Activated CD8-positive, alpha-beta memory T cell treated with anti-CD3 and anti-CD28 coated beads for 4 hours (primary cell): ENCODE results near the gene PLXNB2.

Experiments
- DNase-seq, 2 donors: peaks; one replicate each; pipeline ENCODE4 v3.0.0-alpha.2; 2020; ENCODE audit warnings: low read depth in 2 of 2

Gene PLXNB2

DNA sequence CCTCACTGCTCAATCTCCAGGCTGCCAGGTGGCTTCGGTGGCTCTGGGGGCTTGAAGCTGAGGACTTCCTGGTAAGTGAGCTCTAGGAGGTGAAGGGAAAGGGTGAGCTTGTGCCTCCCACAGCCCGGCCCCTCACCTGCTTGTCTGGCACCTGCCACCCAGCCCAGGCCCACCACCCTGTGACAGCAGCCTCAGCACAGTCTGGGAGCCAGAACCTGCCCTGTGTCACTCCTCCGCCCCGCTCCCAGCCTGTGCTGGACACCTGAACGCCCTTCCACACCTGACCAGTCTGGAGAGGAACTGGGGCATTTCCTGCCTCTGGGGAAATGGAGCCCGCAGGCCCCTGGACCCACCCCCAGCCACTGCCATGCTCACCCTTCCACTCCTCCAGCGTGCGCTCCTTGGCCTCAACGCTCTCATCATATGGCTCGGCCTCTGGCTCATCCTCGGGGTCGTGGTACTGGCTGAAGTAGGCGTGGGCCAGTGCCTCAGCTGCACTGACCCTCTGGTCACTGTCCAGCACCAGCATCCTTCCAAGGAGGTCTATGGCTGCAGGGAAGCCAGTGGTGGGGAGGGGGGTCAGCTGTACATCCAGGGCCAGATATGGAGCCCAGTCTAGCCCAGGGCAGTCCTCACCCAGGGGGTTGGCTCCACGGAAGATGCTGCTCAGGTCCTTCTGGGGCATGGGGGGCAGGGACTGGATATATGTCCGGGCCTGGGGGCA lies 42.3 kb downstream of the PLXNB2 start:
- no peak for DNase-seq

DNA sequence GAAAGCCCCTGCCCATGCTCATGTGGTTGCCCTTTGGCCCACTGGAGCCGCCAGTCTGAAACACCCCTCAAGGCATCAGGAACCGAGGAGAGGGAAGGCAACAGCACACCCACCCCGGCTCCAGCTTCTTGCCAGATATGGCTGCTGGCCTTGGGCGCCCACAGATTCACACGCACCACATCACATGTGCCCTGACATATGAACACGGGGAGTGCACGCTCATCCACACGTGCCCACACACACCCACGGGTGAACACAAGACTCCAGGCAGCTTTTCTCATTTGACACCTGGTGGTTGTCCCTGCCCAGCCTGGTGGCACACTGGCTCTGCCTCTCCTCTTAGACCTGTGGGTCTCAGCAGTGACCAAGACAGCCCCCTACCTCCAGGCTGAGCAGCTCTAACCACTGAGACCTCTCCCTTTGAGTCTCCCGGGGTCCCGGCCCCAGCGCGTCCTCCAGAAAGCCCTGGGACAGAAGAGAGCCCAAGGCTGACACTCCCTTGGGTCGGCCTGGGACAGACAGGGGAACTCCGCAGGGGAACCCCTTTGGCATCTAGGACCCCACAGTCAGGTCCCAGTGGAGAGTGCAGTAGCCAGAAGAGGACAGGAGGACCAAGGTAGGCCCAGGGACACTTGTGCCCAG lies 43.2 kb downstream of the PLXNB2 start:
- DNase-seq = no peak

DNA sequence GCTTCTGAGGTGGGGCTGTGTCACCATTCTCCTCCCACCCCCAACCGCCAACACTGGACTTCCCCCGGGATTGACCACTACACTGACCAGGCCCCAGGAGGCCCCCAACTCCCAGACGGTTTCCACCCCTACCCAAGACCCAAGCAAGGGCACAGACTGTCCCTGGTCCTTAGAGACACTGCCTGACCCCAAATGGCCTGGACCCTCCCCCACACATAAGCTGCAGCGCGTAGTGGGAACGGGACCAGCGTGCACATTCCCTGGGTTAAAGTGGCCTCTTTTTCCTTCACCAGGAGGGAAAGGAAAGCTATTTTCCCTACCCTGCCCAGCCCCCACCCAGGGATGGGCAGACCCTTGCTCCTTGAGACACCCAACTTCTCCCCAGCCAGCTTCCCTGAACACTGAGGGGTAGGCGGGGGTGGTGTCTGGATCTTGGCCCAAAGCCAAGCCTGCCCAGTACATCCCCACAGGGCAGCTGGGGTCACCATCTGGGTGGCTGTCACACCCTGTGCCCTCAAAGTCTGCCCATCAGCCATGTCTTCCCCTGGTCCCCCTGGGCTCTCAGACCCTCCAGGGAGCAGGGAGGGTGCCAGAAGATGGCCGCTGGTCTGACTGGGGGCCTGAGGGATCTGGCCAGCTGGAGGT lies 44.4 kb downstream of the PLXNB2 start:
- DNase-seq = no peak

DNA sequence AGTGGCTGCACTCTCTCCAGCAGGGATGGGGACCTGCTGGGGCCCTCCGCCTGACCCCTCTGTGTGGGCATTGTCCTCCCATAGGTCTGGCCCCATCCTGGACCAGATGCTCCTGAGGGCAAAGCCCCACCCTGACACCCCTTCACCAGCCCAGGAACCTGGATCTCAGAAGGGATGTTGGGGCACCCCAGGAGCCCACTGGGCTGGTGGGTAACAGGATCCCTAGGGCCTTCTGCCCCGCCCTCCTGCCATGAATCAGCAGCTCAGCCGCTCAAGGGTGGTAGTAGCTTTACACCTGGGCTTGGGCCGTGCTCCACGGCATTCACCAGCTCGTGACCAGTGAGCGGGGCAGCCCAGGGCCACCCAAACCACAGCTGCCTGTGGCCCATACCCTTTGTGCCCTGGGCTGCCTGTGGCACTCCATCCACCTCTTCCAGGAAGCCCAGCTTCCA lies 45.0 kb downstream of the PLXNB2 start:
- DNase-seq = no peak

GRCh38 chr22:50261615-50262459 lies 45.6 kb downstream of the PLXNB2 start, which contains the start of gene MAPK12:
Gene MAPK12, minus strand, starts transcription at chr22:50261683. Its CDS starts 174 bp downstream, at chr22:50261509.
- no peak for DNase-seq

DNA sequence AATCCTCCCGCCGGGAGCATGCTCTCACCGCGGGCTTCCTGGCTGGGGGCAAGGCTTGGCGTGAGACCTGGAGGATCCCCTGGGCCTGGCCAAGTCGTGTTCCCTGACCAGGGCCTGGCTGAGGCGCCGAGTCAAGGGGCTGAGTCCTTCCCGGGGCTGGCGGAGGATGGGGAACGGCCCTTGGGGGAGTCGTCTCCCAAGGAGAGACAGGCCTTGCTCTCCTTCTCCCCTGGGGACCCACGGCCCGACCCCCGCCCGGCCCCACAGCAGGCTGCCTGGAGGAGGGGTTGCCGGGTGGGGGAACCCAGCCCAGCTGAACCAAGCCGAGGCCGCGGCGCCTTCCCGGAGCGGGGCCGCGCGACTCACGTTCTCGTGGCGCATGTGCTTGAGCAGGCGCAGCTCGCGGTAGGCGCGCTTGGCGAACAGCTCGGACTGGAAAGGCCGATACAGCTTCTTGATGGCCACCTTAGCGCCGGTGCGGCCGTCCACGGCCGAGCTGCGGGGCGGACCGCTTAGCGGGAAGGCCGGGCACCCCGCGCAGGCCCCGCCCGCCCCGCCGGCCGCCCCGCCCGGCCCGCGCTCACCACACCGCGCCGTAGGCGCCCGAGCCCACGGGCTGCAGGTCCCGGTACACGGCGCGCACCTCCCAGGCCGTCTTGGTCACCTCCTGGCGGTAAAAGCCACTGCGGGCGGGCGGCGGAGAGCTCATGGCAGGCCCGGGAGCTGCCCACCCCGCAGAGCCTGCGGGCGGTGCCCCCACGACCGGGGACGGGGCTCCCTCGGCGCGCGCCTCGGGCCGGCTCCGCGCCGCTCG lies 46.4 kb downstream of the PLXNB2 start:
- DNase-seq = no peak

DNA sequence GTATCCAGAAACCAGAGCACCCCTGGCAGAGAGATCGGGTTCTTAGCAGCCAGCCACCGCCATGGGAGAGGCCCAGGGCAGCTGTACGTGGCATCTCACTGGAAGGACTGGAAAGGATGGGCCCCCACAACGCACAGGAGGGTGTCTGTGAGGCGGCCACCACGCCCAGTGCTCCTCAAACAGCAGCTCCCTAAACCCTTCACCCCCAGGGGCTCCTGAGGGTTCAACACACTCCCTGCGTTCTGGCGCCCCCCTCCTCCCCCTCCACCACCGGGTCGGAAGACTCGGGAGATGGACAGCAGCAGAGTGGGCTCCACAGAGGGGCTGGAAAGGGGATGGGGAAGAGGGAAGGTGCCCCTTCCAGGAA lies 47.0 kb downstream of the PLXNB2 start:
- no peak for DNase-seq

- DNase-seq = no peak
These were observed 48.1 kb downstream of the PLXNB2 start for GRCh38 chr22:50259302-50259701.

DNA sequence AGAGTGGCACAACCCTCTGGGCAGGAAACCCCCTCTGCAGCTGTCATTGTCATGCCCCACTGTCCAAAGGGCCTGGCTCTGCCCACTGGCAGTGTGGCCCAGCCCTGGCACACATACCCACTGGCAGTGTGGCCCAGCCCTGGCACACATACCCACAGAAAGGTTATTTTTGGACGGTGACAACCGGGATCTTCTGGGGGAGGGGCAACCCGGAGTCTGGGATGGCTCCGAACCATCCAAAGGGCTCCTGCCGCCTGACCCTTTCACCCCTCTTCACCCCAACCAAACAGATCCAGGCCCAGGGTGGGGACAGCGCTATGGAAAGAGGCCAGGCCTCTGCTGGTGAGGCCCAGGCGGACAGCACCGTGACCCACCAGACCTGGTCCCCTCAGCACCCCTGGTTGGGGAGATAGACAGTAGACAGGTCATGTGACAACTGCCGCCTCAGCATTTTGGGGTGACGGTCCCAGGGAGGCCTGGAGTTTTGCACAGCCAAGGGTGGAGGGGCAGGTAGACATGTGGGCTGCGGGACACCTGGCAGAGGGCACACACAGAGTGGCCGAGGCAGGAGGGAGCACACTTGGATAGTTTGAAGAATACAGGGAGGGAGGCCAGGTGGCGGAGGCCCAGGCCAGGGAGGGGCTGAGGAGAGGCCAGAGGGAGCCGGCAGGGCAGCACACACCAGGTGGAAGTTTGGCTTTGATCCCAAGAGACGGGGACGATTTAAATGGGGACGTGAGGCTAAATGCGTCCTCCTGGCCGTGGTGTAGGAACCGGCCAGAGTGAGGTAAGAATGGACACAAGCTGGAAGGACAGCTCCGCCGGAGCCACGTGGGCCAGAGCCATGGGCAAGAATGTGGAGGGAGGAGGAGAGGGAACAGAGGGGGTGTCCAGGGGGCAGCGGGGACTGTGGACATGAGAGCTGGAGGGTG lies 48.8 kb downstream of the PLXNB2 start:
- no peak for DNase-seq

- DNase-seq = no peak
These were observed 49.7 kb downstream of the PLXNB2 start for GRCh38 chr22:50257451-50258360.

- no peak for DNase-seq
These were observed 50.4 kb downstream of the PLXNB2 start for GRCh38 chr22:50257041-50257440.

DNA sequence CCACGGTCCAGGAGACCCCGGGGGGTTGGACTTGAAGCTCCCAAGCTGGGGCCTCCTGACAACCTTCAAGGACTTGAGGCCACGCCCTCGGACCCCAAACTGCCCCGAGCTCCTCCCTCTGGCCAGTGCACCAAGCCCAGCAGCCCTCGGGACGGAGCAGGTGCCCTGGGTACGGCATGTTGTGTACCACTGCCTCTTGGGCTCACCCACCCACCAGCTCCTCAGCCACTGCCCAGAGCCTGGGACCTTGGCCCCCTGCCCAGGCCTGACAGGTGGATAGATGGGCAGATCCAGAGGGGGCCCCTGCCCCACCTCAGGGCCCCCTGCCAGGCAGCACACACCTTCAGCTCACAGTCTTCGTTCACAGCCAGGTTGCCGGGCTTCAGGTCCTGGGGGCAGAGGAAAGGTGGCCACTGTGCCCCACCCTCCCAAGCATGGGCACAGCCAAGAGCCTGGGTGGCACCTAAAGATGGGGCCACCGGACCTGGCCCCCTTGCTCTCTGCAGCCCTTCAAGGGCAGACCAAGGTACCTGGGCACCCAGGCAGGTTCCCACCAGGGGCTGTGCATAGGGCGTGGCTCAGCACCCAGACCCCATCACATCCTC lies 51.1 kb downstream of the PLXNB2 start:
- no peak for DNase-seq

DNA sequence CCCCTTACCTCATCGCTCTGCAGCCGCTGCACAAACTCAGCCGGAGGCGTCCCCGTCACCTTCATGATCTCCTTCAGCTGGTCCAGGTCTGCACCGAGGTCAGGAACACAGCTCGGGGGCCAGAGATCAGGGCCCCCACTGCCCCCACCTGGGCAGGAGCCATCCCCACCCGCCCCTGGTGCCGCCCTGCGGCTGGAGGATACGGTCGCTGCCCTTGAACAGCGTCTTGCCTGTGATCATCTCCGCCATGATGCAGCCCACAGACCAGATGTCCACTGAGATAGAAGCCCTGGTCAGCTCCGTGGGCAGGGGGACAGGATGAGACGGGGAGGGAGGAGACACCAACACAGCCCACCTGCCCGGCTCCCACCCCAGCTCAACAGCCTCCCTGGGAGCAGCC lies 51.8 kb downstream of the PLXNB2 start:
- DNase-seq = no peak

GRCh38 chr22:50255099-50255498 lies 52.3 kb downstream of the PLXNB2 start:
- DNase-seq = no peak

DNA sequence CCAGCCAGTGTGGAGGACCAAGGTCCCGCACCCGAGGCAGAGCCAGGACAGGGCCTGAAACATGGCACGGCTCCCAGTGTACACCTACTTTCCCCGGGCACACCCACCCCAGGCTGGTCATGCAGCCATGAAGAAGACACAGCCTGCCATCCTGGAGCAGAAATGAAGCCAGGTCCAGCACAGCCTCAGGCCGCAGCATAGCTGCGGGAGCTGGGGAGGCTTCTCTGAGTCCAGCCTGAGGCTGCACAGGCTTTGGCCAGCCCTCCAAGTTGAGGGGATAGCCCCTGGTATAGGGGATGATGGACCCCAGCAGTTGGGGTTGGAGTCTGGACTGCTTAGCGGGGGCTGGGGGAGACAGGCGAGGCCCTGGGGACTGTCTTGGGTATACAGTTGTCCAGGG lies 53.5 kb downstream of the PLXNB2 start:
- no peak for DNase-seq

GRCh38 chr22:50253046-50253915 lies 54.2 kb downstream of the PLXNB2 start:
- DNase-seq = no peak
